ENCODE results near the gene NEDD4L. TPM values are rescaled to one million over a fixed set of nuclear protein-coding genes. Genes with fewer than 3 reads are reported as not detected.
"Not testable (repeated sequence)": the region's sequence is repeated elsewhere in the genome, so short reads cannot be mapped to it uniquely, and the experiment has no call there.

The NEDD4L gene
- total RNA-seq, 2 experiments from 2014 or later, result 3.7 to 4.2 TPM

- CTCF ChIA-PET, result no interaction called here
- POLR2A ChIA-PET, result no interaction called here
Measured at GRCh38 chr18:58412844-58413666, 369.0 kb downstream of the NEDD4L start.

GRCh38 chr18:58413667-58414628 lies 369.9 kb downstream of the NEDD4L start:
- ChIA-PET CTCF (no interaction called here), POLR2A (no interaction called here)

- ChIA-PET POLR2A (no interaction called here), CTCF (no interaction called here)
Measured at GRCh38 chr18:58416014-58416703, 372.1 kb downstream of the NEDD4L start.

- POLR2A ChIA-PET, result no interaction called here
- CTCF ChIA-PET, result no interaction called here
Measured at GRCh38 chr18:58416704-58417683, 373.0 kb downstream of the NEDD4L start.

- POLR2A ChIA-PET, result no interaction called here
- CTCF ChIA-PET, result no interaction called here
Measured at GRCh38 chr18:58417752-58418151, 373.7 kb downstream of the NEDD4L start.

GRCh38 chr18:58418361-58418760 lies 374.3 kb downstream of the NEDD4L start:
- ChIA-PET POLR2A (no interaction called here), CTCF (no interaction called here)

- POLR2A ChIA-PET, result no interaction called here
- CTCF ChIA-PET, result no interaction called here
Measured at GRCh38 chr18:58419587-58420199, 375.7 kb downstream of the NEDD4L start.

GRCh38 chr18:58426611-58427010 lies 382.6 kb downstream of the NEDD4L start:
- ChIA-PET POLR2A (no interaction called here), CTCF (no interaction called here)

GRCh38 chr18:58427321-58427720 lies 383.3 kb downstream of the NEDD4L start:
- POLR2A ChIA-PET, result no interaction called here
- CTCF ChIA-PET, result no interaction called here

- ChIA-PET POLR2A (no interaction called here), CTCF (no interaction called here)
Measured at GRCh38 chr18:58429442-58429841, 385.4 kb downstream of the NEDD4L start.

GRCh38 chr18:58431215-58431614 lies 387.2 kb downstream of the NEDD4L start:
- ChIA-PET POLR2A (no interaction called here), CTCF (no interaction called here)

- POLR2A ChIA-PET, result no interaction called here
- CTCF ChIA-PET, result no interaction called here
Measured at GRCh38 chr18:58432050-58432727, 388.2 kb downstream of the NEDD4L start.

- POLR2A ChIA-PET, CTCF ChIA-PET: not testable (repeated sequence)
Measured at GRCh38 chr18:58435221-58436005, 391.4 kb downstream of the NEDD4L start.

- CTCF ChIA-PET, result no interaction called here
- POLR2A ChIA-PET, result no interaction called here
Measured at GRCh38 chr18:58438161-58438957, 394.3 kb downstream of the NEDD4L start.

GRCh38 chr18:58438958-58439300 lies 394.9 kb downstream of the NEDD4L start:
- POLR2A ChIA-PET, result no interaction called here
- CTCF ChIA-PET, result no interaction called here

GRCh38 chr18:58443671-58444070 lies 399.6 kb downstream of the NEDD4L start:
- CTCF ChIA-PET, result no interaction called here
- POLR2A ChIA-PET, result no interaction called here

GRCh38 chr18:58446391-58447060 lies 402.5 kb downstream of the NEDD4L start:
- CTCF ChIA-PET, result no interaction called here

More at GRCh38 chr18:58446391-58447060, 402.5 kb downstream of the NEDD4L start:
- POLR2A ChIA-PET, result no interaction called here

All from activated CD8-positive, alpha-beta memory T cell treated with anti-CD3 and anti-CD28 coated beads for 36 hours (primary cell).